NCI-H2196 (cell line): Measurements from ENCODE around the gene BCL11A.

Experiments used
- DNase-seq: peaks from one replicate; lab custom pipeline; 2025; ENCODE audit not compliant: unreplicated experiment; lab: John Stamatoyannopoulos, UW

Gene BCL11A

GRCh38 chr2:60553495-60554073 lies at the start of gene BCL11A:
Gene BCL11A, minus strand, starts transcription at chr2:60553654. Its CDS starts 384 bp downstream, at chr2:60553270.
- DNase-seq = peak; percentile 29

GRCh38 chr2:60602828-60603532 lies 49.5 kb upstream of the BCL11A start:
- DNase-seq = no peak

DNA sequence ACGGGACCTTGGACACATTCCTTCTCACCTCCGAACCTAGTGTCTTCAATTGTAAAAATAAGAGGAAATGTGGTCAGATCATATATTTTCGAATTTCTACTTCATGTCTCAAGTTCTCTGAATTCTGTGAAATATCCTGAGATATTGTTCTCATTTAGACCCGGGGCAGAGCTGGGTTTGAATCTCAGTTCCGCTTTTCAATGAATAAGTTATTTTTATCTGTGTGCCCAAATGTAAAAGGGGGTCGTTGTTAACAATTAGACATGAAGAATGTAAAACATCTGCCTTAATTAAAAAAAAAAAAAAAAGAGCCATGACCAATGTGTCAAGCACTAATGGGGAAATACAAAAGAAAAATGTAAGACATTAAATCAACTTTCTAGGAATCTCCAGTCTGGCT lies 48.9 kb upstream of the BCL11A start:
- DNase-seq = no peak

DNA sequence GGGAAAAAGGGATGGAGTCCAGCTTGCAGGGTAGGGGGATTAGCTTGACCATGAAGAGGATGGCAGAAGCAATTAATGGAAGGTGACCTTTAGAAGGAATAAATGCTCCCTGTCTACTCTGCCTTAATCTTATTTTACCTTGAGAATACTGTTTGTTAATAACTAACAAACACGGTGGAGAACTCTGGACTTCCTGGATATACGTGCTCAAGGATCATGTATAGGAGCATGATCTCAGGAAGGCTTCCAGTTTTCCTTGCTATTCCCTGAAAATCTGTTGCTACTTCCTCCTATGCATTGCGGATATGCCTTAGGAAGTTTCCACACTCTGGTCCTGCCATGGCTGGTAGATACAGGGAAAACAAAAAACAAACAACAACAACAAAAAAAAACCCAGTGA lies 44.8 kb upstream of the BCL11A start:
- DNase-seq = no peak

DNA sequence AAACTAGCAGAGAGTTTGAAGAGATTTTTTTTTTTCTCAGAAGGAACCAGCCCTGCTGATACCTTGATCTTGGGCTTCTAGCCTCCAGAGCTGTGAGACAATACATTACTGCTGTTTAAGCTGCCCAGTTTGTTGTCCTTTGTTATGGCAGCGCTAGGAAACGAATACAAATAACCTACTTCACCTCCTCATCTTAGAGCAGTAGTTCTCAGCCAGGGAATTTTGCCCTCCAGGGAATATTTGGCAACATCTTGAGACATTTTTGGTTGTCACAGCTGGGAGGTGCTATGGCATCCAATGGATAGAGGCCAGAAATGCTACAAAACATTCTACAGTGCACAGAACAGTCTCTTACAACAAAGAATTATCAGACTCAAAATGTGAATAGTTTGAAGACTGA lies 43.9 kb upstream of the BCL11A start:
- no peak for DNase-seq

DNA sequence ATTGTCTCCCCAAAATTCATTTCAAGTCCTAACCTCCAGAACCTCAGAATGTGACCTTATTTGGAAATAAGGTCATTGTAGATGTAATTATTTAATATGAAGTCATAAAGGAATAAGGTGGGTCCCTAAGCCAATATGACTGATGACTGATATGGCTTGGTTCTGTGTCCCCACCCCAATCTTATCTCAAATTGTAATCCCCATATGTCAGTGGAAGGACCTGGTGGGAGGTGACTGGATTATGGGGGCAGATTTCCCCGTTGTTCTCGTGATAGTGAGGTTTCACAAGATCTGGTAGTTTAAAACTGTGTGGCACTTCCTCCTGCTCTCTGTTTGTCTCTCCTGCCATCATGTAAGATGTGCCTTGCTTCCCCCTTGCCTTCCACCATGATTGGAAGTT lies 43.0 kb upstream of the BCL11A start:
- no peak for DNase-seq

DNA sequence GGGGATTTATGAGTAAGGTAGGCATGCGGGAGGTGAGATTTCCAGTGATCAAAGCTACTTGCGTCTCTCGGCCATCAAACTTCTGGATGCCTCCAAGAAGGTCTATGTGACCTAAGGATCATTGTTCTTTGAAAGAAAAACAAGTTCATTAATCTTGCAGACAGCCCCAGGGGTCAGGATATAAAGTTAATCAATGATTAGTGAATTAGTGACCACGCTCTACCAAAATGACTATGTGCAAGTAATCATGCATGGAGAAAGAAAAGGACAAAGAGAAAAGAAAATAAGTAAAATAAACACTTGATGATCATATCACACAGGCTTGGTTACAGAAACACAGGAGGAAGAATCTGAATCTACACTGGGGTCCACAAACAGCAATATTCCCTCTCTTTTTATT lies 42.5 kb upstream of the BCL11A start:
- no peak for DNase-seq

- no peak for DNase-seq
Observed at GRCh38 chr2:60589104-60589503, 35.6 kb upstream of the BCL11A start.

DNA sequence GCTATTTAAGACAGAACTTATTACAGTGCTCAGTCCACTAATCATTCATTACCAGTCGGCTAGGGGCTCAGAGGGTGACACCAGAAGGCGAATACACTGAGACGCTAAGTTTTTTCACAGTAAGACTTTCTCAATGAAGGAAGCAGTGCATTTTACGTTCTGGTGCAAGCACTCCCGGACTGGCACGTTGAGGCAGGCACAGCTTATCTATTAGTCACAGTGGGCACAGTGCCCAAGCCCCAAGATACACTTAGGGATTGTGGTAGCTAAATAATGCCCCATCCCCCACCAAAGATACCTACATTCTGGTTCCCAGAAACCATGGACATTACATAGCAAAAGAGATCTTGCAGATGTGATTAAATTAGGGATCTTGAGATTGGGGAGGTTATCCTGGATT lies 32.6 kb upstream of the BCL11A start:
- no peak for DNase-seq

DNA sequence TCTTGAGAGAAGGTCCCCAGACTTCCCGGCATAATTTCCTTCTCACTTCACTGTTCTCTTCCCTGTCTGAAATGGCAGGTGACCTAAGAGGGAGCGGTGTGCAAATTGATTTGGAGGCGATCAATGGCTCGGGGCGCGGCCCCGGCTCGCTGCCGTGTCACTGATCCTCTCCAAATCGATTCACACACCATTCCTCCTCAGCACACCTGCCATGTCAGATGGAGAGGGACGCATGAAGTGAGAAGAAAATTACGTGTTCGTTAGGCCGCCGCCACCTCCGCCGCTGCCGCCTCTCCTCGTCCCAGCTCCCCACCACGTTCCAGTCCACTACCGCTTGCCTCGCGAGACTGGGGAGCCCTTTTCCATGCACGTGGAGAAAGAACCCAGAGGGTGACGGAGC lies 31.8 kb upstream of the BCL11A start:
- DNase-seq = no peak

GRCh38 chr2:60583604-60584003 lies 30.1 kb upstream of the BCL11A start:
- DNase-seq = no peak

- DNase-seq = peak; percentile 34
Observed at GRCh38 chr2:60581433-60582282, 28.2 kb upstream of the BCL11A start.

- DNase-seq = no peak
Observed at GRCh38 chr2:60577682-60578283, 24.3 kb upstream of the BCL11A start.

DNA sequence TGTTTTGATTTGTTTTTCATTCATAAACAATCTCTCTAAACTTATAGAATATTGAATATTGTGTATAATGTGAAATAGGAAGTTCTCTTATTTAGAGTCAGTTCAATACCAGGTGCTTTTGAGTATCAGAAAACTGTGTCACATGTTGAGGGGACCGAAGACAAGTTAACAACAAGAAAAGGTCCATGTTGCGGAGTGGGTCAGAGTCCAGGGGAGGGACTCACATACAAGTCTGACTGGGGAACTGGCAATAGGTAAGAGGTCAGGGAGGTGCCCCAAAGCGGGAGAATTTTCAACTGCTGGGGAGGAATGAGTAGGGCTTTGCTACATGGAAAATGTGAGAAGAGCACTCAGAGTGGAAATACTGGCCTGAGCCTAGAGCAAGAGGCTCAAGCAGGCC lies 19.8 kb upstream of the BCL11A start:
- no peak for DNase-seq

DNA sequence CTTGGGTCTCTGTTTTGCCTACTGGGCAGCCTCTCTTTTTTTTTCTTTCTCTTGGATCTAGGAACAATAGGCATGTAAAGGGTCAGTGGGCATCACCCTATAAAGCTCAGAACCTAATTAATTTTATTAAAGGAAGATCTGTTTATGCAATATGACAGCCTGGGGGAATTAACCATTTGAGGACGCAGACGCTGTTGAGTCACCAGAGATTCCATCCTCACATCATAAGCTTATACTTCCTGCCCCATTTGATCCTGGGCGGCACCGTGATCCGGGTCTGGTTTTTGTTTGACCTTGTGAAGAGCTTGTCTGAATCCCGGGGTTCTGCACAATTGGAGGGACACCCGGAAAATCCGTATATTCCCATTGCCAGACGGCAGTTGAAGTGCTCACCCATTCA lies 16.8 kb upstream of the BCL11A start:
- DNase-seq = no peak

GRCh38 chr2:60569680-60570111 lies 16.2 kb upstream of the BCL11A start:
- no peak for DNase-seq

- DNase-seq = no peak
Observed at GRCh38 chr2:60567919-60568768, 14.7 kb upstream of the BCL11A start.

DNA sequence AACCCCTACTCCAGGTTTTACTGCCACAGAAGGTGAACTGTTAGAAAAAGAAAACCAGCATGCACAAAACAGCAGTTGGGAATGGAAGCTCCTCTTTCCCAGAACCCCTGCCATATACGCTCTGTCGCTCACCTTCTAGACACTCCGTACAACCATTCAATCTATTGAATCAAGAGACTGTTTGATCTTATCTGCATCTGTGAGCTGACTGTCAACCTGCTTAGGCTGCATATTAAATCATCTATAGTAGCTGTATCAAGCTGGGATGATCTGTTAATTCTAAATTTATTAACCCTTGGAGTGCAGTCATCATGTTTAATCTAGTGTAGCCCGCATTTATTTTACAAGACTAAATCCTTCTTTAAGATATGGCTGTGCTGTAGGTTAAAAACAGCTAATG lies 13.6 kb upstream of the BCL11A start:
- DNase-seq = no peak

DNA sequence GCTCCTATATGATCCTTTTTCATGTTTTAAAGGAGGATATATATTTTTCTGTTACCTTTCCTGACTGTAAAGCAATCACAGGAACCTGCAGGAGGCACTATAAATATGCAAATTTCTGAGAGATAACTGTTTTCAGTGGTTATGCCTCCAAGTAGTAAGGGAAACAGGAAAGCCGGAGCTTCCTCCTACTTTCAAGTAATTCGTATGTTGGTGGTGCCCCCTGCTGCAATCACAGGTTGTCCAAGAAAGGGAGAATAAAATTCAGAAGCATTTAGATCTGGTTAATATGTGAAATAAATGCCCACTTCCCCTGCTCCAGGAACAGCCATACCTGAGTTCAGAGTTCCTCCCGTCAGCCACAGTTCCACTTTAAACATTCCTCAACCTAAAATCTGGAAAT lies 12.0 kb upstream of the BCL11A start:
- no peak for DNase-seq

DNA sequence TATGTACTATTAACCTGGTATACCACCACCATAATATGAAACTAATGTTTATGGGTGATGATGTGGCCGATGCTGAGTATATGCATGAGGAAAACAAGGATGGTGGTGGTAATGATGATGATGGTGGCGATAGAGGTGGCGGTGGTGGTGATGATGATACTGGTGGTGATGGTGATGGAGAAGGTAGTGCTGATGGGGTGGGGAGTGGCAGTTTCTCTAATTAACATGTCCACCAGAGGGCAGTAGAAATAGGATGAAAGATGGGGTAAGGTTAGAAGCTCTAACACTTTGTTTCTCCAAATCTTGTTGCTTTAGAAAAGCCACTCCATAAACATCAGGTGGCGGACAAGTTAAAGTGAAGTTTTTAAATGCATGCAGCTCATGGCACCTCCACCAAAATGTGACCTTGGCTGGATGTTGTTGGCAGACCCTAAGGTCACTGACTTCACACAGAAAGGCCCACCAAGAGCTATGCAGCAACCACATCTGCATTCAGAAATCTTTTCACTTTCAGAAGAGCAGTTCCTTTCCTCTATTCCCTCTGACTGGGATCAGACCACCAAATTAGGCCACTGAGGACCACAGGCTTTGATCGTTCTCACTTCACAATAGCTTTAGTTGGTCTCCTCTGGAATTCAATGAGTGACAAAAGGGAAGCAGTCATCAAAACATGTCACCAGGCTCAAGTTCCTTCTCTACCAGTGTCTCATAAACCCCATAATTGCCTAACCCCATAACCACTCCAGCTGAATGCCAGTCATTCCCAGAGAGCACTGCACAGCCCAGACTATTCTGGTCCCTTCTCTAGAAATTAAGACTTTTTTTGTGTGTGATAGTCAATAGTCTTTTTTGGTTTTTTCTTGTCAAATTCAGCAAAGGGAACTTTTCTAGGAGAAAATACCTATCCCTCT lies 7.5 kb upstream of the BCL11A start:
- peak; percentile 14 for DNase-seq
